ENCODE data around the gene SPATC1L.
"Not testable (repeated sequence)": the region's sequence is repeated elsewhere in the genome, so short reads cannot be mapped to it uniquely, and the experiment has no call there.

The SPATC1L gene

DNA sequence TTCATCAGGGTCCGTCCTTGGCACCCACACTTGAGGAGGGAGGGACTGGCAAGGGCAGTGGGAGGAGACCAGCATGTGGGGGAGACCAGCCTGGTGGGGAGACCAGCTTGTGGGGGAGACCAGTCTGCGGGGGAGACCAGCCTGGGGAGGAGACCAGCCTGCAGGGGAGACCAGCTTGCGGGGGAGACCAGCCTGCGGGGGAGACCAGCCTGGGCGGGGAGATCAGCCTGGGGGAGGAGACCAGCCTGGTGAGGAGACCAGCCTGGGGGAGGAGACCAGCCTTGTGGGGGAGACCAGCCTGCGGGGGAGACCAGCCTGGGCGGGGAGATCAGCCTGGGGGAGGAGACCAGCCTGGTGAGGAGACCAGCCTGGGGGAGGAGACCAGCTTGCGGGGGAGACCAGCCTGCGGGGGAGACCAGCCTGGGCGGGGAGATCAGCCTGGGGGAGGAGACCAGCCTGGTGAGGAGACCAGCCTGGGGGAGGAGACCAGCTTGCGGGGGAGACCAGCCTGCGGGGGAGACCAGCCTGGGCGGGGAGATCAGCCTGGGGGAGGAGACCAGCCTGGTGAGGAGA lies 836 bp downstream of the SPATC1L start:
- DNase-seq (ENCODE audit: low read depth), result not testable (repeated sequence)

DNA sequence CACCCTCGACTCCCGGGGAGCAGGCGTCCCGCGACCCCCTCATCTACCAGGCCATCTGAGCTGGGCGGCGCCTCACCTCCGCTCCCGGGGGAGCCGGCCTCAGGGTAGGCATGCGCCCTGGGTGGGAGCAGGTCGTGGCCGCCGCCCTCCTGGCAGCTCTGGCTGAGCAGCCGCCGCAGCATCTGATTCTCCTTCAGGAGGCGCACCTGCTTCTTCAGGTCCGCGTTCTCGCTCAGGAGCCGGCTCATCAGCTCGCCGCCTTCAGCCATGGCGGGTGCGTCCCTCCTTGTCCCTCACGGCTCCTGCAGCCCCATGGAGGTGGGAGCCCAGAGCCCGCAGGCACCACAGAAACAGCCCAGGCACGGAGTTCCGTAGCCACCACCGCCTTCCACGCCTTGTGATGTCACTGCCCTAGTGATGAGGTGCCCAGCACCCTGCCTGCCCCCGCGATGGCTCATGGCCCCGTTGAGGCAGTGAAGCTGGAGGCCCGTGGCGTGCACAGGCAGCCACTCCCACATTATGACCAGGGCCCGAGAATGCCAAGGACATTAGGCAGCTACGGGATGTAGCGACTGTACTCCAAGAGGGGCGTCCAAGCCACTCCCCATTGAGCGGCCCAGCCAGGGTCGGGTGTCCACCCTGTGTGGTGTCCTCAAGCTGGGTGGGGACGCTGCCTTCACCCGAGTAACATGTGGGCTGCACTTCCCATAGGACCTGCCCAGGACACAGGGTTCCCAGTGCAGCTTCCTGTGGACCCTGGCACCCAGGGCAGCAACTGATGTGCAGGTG lies 1.5 kb downstream of the SPATC1L start:
- no peak for DNase-seq (ENCODE audit: low read depth)

DNA sequence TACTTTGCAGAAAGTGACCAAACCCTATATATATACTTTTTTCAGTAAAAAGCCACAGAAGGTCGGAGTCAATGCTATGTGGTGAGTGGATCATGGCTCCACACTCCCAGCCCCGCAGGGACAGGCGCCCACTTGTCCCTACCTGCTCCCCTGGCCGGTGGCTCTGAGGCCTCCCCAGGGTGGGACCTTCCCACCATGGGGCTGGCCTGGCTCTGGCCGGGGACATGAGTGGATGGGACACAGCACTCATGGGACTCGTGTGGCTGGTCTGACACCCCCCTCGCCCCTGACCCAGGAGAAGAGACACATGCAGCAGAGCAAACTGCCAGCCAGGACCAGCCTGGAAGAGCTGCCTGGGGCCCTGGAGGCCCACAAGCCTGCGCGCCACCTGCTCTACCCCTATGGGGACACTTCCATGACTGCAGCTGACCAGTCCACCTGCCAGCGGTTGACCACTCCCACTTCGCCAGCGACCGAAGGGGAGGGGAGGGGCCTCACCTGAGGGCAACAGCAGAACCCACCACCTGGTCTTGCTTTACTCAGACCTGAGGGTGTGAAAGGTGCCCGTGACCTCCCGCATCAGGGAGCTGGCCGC lies 2.2 kb downstream of the SPATC1L start:
- no peak for DNase-seq (ENCODE audit: low read depth)

DNA sequence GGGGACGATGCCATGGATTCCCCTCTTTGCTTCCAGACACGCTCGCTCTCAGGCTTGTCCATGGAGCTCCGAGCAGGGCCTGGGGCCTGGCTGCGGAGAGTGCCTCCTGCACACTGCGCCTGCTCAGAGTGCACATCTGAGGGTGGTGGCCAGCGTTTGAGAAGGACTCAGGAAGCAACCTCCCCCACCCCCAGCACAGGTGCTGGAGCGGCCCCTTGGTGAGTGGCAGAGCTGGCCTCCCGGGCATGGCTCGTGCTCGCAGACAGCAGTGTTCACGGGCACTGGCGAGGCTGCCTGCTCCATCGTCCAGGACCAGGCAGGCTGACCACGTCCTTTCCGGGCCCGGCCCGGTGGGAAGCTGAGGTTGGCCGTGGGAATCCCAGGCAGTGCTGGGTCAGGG lies 2.8 kb downstream of the SPATC1L start:
- DNase-seq (ENCODE audit: low read depth), result no peak

DNA sequence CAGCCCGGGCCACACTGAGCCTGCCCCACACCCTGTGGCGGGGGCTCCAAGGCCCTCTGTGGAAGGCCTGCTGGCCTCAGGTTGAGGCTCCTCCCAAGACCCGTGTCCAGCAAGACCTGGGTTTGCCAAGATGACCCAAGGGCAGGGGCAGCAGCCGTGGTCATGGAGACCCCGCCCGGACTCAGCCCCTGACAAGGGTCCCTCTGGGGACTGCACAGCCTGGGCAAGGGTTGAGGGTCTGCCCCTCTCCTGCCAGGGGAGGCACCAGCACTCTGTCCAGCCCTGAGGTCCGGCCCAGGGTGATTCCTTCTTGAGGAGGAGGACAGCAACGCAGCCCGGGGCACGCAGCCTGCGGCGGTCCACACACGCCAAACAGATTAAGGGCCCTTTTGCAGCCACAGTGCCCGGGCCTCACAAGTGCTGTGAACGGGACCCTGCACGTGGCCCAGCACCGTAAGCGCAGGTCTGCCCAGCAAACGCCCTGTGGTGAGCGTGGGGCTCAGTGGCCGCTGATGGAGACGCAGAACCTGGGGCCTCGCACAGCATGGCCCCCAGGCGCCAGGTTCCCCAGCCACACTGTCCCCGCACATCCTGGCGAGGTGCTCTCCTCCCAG lies 3.4 kb downstream of the SPATC1L start:
- DNase-seq (ENCODE audit: low read depth), result no peak

DNA sequence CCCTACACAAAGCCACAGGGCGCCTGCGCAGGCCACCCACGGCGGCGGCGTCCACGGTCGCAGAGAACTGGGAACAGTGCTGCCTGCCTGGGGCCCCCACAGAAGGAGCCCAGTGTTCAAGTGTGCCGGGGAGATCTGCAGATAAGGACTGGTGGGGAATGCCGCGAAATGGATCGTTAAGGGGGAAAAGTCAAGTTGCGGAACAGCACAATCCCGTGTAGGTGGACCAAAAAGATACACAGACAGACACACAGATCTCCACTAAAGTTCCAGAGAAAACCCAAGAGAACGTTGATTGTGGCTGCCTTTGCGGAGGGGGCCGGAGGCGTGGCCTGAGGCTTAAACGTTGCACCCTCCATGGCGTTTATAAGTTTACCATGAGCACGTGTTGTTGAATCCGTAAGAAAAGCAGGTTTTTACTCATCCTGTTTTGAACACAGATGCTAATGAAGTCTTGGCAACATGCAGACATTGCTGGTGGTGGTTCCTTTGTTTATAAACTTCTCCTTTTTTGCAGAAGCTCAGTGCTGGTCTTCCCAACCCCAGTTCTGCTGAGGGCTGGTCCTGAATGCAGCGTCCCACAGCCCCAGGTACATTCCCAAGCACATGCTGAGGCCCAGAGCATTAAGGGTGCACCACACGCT lies 4.1 kb downstream of the SPATC1L start:
- DNase-seq (ENCODE audit: low read depth), result no peak

DNA sequence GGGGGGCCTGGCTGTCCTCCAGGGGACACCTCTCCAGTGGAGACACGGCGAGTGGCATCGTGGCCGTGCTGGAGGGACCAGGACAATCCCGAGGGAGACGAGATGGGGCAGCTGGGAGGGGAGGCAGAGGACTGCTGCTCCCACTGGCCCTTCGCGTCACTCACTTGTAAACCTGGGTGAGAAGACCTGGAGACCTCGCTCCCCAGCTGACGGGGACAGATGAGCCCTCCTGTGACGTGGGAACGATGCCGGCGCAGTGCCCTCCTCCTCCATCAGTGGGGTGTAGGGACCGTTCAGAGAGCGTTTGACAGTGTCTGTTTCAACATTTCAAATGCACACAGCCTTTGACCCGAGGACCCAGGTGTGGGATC lies 4.6 kb downstream of the SPATC1L start:
- DNase-seq (ENCODE audit: low read depth), result no peak

DNA sequence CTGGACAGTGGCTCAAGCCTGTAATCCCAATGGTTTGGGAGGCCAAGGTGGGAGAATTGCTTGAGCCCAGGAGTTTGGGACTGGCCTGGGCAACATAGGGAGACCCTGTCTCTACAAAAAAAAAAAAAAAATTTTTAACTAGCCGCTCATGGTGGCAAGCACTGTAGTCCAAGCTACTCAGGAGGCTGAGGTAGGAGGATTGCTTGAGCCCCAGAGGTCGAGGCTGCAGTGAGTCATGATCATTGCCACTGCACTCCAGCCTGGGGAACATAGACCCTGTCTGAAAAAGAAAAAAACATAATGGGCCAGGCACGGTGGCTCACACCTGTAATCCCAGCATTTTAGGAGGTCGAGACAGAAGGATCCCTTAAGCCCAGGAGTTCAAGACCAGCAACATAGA lies 5.3 kb downstream of the SPATC1L start:
- no peak for DNase-seq (ENCODE audit: low read depth)

DNA sequence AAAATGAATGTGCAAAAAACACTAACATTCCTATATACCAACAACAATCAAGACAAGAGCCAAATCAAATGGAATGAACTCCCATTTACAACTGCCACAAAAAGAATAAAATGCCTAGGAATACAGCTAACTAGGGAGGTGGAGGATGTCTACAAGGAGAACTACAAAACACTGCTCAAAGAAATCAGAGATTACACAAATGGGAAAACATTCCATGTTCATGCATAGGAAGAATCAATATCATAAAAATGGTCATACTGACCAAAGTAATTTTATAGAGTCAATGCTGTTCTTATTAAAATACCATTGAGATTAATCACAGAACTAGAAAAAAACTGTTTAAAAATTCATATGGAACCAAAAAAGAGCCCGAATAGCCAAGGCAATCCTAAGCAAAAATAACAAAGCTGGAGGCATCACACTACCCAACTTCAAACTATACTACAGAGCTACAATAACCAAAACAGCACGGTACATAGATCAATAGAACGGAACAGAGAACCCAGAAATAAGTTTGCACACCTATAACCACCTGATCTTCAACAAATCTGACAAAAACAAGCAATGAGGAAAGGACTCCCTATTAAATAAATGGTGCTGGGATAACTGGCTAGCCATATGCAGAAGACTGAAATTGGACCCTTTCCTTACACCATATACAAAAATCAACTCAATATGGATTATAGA lies 7.7 kb downstream of the SPATC1L start:
- not testable (repeated sequence) for DNase-seq (ENCODE audit: low read depth)

DNA sequence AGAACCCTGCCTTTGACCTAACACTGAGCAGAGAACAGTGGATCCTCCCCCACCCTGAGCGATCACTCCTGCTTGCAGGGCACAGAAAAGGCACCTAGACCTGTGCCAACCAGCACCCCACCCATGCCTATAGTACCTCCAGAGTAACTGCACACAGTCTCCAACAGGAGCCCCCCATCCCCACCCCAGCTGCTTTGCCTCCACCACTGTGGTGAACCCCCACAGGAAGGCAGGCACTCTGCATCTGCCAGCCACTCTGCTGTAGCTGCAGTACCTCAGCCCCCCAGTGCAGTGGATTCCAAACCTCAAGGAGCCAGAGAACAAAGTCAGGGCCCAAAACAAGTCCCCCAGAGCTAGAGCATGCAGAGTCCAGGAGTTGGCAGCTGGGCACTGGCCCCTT lies 10.7 kb downstream of the SPATC1L start:
- DNase-seq (ENCODE audit: low read depth), result no peak

DNA sequence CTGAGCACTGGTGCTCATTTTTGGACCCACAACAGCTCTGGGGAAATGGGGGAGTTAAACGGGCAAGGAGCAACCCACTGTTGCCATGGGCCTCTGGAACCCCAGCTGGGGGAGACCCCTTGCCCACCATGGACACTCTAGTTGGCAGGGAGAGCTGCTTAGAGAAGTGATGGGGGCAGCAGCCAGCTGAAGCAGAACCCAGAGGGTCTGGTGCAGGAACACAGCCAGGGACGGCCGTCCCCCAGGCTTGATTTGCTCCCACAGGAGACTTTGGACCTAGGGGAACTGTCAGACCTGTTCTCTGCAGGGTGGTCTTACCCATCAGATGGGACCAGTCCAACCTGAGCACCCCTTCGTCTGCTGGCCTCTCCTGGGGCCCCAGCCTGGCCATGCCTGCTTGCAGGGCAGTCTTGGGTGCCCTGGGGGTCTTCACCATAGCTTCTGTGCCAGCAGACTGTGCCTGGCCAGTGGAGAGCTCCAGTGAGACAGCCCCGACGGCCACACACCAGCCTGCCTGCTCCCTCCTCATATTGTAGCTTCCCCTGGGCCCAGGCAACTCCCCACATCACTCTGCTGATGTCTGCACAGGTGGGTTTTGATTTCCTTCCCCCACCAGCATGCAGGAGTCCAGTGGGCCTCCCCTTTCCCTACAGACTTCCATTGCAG lies 11.3 kb downstream of the SPATC1L start:
- no peak for DNase-seq (ENCODE audit: low read depth)

DNA sequence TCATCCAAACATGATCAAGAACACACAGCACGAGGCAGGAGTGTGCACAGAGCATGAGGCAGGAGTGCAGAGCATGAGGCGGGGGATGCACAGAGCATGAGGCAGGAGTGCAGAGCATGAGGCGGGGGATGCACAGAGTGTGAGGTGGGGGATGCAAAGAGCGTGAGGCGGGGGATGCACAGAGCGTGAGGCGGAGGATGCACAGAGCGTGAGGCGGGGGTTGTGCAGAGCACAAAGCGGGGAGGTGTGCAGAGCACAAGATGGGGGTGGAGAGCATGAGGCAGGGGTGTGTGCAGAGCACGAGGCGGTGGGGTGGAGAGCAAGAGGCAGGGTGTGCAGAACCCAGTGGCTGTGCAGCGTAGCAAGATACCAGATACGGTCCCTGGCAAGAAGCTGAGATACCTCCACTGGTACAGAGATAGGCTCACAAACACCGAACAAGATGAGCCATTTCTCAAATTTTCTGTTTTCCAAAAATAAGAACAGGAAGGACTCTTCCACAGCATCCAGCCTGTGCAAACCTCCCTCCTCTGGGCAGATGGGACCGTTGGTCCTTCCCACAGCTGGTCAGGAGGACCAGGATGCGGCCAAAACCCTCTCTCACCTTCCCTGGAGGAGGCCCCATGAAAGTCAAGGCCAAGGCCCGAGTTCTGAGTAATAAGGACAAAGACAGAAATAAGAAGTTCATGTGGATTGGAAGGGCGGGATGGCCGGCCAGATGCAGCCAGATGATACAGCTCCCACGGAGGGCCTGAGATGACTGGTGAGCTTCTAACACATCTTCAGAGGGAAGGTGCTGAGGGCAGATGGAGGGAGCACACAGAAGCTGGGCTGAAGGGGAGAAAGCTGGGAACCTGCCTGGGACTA lies 12.0 kb downstream of the SPATC1L start:
- DNase-seq (ENCODE audit: low read depth), result no peak

DNA sequence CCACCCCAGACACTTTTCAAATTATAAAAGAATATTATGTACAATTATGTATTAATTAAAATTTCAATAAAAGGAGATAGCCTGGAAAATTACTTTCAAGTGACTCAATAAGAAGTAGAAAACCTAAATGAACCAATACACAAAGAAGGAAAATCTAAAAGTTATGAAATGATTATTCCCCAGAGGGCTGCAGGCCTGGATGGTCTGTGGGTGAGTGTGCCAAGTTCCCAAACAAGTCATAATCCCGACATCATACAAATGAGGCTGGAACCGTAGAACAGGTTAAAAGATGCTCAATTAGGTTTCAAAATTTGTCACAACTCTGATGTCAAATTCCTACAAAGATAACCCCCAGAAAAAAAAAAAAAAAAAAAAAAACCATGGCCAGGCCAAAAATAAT lies 12.7 kb downstream of the SPATC1L start:
- DNase-seq (ENCODE audit: low read depth), result no peak

DNA sequence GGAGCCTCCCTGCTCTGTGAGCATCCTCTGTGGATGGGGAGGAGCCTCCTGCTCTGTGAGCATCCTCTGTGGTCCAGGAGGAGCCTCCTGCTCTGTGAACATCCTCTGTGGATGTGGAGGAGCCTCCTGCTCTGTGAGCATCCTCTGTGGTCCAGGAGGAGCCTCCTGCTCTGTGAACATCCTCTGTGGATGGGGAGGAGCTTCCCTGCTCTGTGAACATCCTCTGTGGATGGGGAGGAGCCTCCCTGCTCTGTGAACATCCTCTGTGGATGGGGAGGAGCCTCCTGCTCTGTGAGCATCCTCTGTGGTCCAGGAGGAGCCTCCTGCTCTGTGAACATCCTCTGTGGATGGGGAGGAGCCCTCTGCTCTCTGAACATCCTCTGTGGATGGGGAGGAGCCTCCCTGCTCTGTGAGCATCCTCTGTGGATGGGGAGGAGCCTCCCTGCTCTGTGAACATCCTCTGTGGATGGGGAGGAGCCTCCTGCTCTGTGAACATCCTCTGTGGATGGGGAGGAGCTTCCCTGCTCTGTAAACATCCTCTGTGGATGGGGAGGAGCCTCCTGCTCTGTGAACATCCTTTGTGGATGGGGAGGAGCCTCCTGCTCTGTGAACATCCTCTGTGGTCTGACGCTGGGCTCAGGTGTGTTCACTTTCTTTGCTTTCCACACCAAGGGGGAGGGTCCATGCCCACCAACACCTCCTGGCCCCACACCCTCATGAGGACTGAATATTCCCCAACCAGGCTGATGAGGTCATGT lies 13.6 kb downstream of the SPATC1L start:
- DNase-seq (ENCODE audit: low read depth), result not testable (repeated sequence)

DNA sequence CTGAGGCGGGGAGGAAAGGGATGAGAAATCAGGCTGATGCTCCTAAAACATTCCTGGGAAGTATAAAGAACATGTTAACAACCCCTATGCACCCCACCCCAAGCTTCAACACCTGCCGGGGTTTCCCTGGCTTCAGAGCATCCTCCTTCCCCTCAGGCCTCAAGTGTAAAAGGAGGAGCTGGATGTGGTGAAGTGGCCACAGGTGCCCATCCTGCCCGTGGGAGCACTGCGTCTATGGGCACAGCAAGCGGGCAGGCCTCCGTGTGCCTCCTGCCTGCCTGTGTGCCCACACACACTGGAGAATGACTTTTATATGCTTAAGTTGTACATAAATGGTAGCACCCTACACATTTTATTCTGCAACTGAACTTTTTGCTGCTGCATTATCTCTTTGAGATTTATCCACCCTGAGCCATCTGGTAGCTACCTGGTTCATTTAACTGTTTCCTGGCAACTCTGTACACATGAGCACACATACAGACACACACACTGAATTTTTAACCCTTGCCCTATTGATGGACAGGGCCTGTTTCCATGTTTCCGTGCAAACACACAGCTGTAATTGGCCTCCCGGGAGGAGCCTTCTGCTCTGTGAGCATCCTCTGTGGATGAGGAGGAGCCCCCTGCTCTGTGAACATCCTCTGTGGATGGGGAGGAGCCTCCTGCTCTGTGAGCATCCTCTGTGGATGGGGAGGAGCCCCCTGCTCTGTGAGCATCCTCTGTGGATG lies 15.4 kb downstream of the SPATC1L start:
- DNase-seq (ENCODE audit: low read depth), result no peak

DNA sequence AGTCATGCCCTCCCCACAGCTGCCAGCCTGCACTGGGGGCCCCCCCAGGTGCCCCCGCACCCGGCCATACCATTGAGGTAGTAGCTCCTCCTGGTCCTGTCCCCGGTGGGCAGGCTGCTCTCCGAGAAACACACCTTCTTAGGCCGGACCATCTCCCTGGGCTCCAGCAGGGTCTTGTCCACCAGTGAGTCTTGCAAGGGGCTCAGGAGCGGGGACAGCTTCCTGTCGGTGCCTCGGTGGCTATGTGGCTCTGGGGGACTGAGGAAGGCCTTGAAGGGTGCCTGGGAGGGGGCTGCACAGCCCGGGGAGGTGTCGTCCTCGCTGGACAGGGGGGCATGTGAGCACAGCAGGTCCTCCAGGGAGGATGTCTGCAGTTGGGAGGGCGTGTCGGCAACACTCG lies 16.0 kb downstream of the SPATC1L start:
- no peak for DNase-seq (ENCODE audit: low read depth)

DNA sequence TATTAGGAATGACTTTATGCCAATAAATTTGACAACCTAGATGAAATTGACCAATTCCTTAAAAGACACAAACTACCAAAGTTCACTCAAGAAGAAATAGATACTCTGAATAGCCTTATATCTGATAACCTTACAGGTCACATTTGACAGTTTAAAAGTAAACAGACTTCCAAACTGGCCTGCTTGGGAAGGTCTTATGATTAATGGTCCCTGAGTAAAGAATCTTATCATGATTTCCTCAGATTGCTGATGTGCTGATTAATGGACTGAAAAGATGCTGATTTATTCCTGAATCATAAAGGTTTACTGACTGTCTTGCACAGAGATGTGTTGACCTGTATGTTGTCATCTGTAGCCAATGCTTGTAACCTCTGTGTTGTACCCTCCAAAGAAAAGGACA lies 19.2 kb downstream of the SPATC1L start:
- DNase-seq (ENCODE audit: low read depth), result no peak

DNA sequence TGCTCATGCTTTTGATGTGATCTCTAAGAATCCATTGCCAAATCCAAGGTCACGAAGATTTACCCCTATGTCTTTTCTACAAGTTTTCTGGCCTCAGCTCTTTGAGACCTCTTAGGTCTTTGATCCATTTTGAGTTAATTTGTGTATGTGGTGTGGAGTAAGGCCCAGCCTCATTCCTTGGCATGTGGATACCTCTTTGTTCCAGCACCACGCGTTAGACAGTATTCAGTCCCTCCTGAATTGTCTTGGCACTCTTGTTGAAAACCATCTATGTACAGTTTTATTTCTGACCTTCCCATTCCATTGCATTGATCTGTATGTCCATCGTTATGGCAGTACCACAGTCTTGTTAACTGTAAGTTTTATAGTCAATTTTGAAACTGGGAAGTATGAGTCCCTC lies 20.9 kb downstream of the SPATC1L start:
- DNase-seq (ENCODE audit: low read depth), result no peak
